HG03097 (cell line): ENCODE measurements around the gene TACC3.

ENCODE experiments used
- ATAC-seq: cut with Tn5 transposase; IDR thresholded peaks from one replicate; pipeline ENCODE4 v1.9.1; 2021; ENCODE audit not compliant: unreplicated experiment, low FRiP score

The TACC3 gene

GRCh38 chr4:1721666-1722550 is 587 bp downstream of the TACC3 start:
- peak; percentile 1 for ATAC-seq

- no peak for ATAC-seq
Observed at GRCh38 chr4:1722551-1723118, 1.3 kb downstream of the TACC3 start.

- no peak for ATAC-seq
Observed at GRCh38 chr4:1723131-1723801, 1.9 kb downstream of the TACC3 start.

- no peak for ATAC-seq
Observed at GRCh38 chr4:1725521-1725920, 4.2 kb downstream of the TACC3 start.

- ATAC-seq: no peak
Observed at GRCh38 chr4:1726146-1726934, 5.0 kb downstream of the TACC3 start.

GRCh38 chr4:1727117-1728031 is 6.1 kb downstream of the TACC3 start:
- no peak for ATAC-seq

- no peak for ATAC-seq
Observed at GRCh38 chr4:1728061-1728980, 7.0 kb downstream of the TACC3 start.

GRCh38 chr4:1730532-1731135 is 9.3 kb downstream of the TACC3 start:
- no peak for ATAC-seq

- ATAC-seq: no peak
Observed at GRCh38 chr4:1731180-1731579, 9.9 kb downstream of the TACC3 start.

GRCh38 chr4:1732911-1733310 is 11.6 kb downstream of the TACC3 start:
- ATAC-seq: no peak

GRCh38 chr4:1735215-1735614 is 13.9 kb downstream of the TACC3 start:
- no peak for ATAC-seq

- no peak for ATAC-seq
Observed at GRCh38 chr4:1736812-1737211, 15.5 kb downstream of the TACC3 start.

- ATAC-seq: no peak
Observed at GRCh38 chr4:1737666-1738065, 16.3 kb downstream of the TACC3 start.

GRCh38 chr4:1738410-1738809 is 17.1 kb downstream of the TACC3 start:
- no peak for ATAC-seq

- ATAC-seq: no peak
Observed at GRCh38 chr4:1739358-1739757, 18.0 kb downstream of the TACC3 start.

GRCh38 chr4:1740021-1740545 is 18.8 kb downstream of the TACC3 start:
- no peak for ATAC-seq

GRCh38 chr4:1741208-1741607 is 19.9 kb downstream of the TACC3 start:
- no peak for ATAC-seq

GRCh38 chr4:1743551-1743950 is 22.2 kb downstream of the TACC3 start:
- ATAC-seq: no peak
